ENCODE results near the gene MSI2. TPM values are rescaled to one million over a fixed set of nuclear protein-coding genes. Genes with fewer than 3 reads are reported as not detected.

MSI2 gene
- total and polyA plus RNA-seq, 9 of the 15 experiments (the other 6 are each of a cell fraction or from before 2014, with no cell fraction given): 4.6 to 61.8 (median 42.4) TPM

- TF ChIP-seq ZFP91 (CRISPR knock-in tag; IDR thresholded peaks at IDR 0.05): peak; percentile 23; the same call in 1 of the 2 replicates
- no peak for TF ChIP-seq ARID3B (CRISPR knock-in tag; IDR thresholded peaks at IDR 0.05; ENCODE audit: borderline replicate concordance)
- TF ChIP-seq MGA (IDR thresholded peaks at IDR 0.05): peak; percentile 22; the same call in 1 of the 2 replicates
- TF ChIP-seq CTBP1 (IDR thresholded peaks at IDR 0.05; ENCODE audit: borderline replicate concordance): peak; percentile 25; the same call in 1 of the 2 replicates
- peak; percentile 55; the same call in 1 of the 2 replicates for TF ChIP-seq ZEB2 (IDR thresholded peaks at IDR 0.05)
- no peak for TF ChIP-seq VEZF1 (CRISPR knock-in tag; IDR thresholded peaks at IDR 0.05)
- TF ChIP-seq ATF1 (CRISPR knock-in tag; IDR thresholded peaks at IDR 0.05): no peak
- no peak for TF ChIP-seq ATF1 (tag; IDR thresholded peaks at IDR 0.05)
- peak; percentile 40; the same call in 1 of the 2 replicates for TF ChIP-seq ZNF316 (IDR thresholded peaks at IDR 0.05)
Measured at GRCh38 chr17:57532556-57532955, 276.2 kb downstream of the MSI2 start (continued).

Data from K562 (cell line).